RWPE2 (cell line): Measurements from ENCODE around the gene ERGIC1.

Experiments used
- ATAC-seq: fragments of 200-7000 bp; cut with Tn5 transposase; 3 replicates; pipeline ENCODE4 v1.9.1; 2021; ENCODE audit warnings: low read depth
- DNase-seq: peaks from one replicate; pipeline ENCODE4 v3.0.0-alpha.2; 2020; ENCODE audit warnings: low spot score
- H3K27ac ChIP-seq: fragments of 450-650 bp; 2 replicates; pipeline ENCODE4 v1.5.1; 2017; ENCODE audit warnings: mild to moderate bottlenecking; ENCODE audit not compliant: poor library complexity, severe bottlenecking
- H3K27me3 ChIP-seq: fragments of 250-450 bp; sonication (Bioruptor Pico); 2 replicates; pipeline ENCODE4 v1.5.1; 2021; ENCODE audit warnings: mild to moderate bottlenecking, moderate library complexity; ENCODE audit not compliant: insufficient read depth, poor library complexity, severe bottlenecking
- H3K36me3 ChIP-seq: fragments of 250-450 bp; sonication (Bioruptor Pico); 2 replicates; pipeline ENCODE4 v1.5.1; 2020; ENCODE audit warnings: low read depth, mild to moderate bottlenecking, moderate library complexity
- H3K4me1 ChIP-seq: fragments of 250-450 bp; sonication (Bioruptor Pico); 2 replicates; pipeline ENCODE4 v1.5.1; 2021; ENCODE audit warnings: mild to moderate bottlenecking, moderate library complexity; ENCODE audit not compliant: insufficient read depth, poor library complexity, severe bottlenecking
- H3K4me3 ChIP-seq: fragments of 250-450 bp; sonication (Bioruptor Pico); 2 replicates; pipeline ENCODE4 v1.5.1; 2021; ENCODE audit warnings: mild to moderate bottlenecking, moderate library complexity; ENCODE audit not compliant: severe bottlenecking
- H3K9me3 ChIP-seq: fragments of 250-450 bp; sonication (Bioruptor Pico); 2 replicates; pipeline ENCODE4 v1.5.1; 2021; ENCODE audit warnings: mild to moderate bottlenecking, moderate library complexity; ENCODE audit not compliant: severe bottlenecking
- CTCF ChIP-seq: fragments of 450-650 bp; IDR thresholded peaks from one replicate; pipeline ENCODE4 v1.5.1; 2017; ENCODE audit warnings: mild to moderate bottlenecking, moderate library complexity; ENCODE audit not compliant: poor library complexity, severe bottlenecking

ERGIC1 gene

GRCh38 chr5:172929371-172929838 lies 95.4 kb downstream of the ERGIC1 start:
- Histone ChIP-seq H3K27me3 (no peaks in the 10 kb centered on the region), H3K4me1 (peaks cover 20% of the 10 kb centered on the region), H3K27ac (peak overlapping the region; percentile 83), H3K4me3 (no peak overlapping the region), H3K36me3 (peaks cover 71% of the 10 kb centered on the region), H3K9me3 (no peaks in the 10 kb centered on the region)
- no peak for TF ChIP-seq CTCF
- ATAC-seq (no peak), DNase-seq (no peak)

- Histone ChIP-seq H3K27ac (peak overlapping the region; percentile 83), H3K4me3 (no peak overlapping the region), H3K36me3 (peaks cover 74% of the 10 kb centered on the region), H3K9me3 (no peaks in the 10 kb centered on the region), H3K27me3 (no peaks in the 10 kb centered on the region), H3K4me1 (peaks cover 20% of the 10 kb centered on the region)
- no peak for TF ChIP-seq CTCF
- no peak for DNase-seq
- peak; percentile 81 for ATAC-seq
Measured at GRCh38 chr5:172931001-172931536, 97.0 kb downstream of the ERGIC1 start.

- Histone ChIP-seq H3K27ac (peak overlapping the region; percentile 83), H3K4me3 (no peak overlapping the region), H3K36me3 (peaks cover 76% of the 10 kb centered on the region), H3K9me3 (no peaks in the 10 kb centered on the region), H3K27me3 (no peaks in the 10 kb centered on the region), H3K4me1 (peaks cover 20% of the 10 kb centered on the region)
- ATAC-seq (peak; percentile 62), DNase-seq (no peak)
- peak; percentile 99 for TF ChIP-seq CTCF
Measured at GRCh38 chr5:172932313-172933017, 98.4 kb downstream of the ERGIC1 start.

GRCh38 chr5:172933238-172933637 lies 99.2 kb downstream of the ERGIC1 start:
- ATAC-seq (no peak), DNase-seq (no peak)
- H3K36me3 ChIP-seq, result peaks cover 77% of the 10 kb centered on the region
- no peak overlapping the region for H3K27ac ChIP-seq
- H3K4me3 ChIP-seq, result no peak overlapping the region
- H3K9me3 ChIP-seq, result no peaks in the 10 kb centered on the region
- no peak for TF ChIP-seq CTCF
- H3K27me3 ChIP-seq, result no peaks in the 10 kb centered on the region
- peaks cover 20% of the 10 kb centered on the region for H3K4me1 ChIP-seq

GRCh38 chr5:172935096-172935495 lies 101.0 kb downstream of the ERGIC1 start:
- peaks cover 77% of the 10 kb centered on the region for H3K36me3 ChIP-seq
- no peak for TF ChIP-seq CTCF
- H3K27ac ChIP-seq, result no peak overlapping the region

More at GRCh38 chr5:172935096-172935495, 101.0 kb downstream of the ERGIC1 start:
- Histone ChIP-seq H3K9me3 (no peaks in the 10 kb centered on the region), H3K4me3 (no peak overlapping the region), H3K27me3 (no peaks in the 10 kb centered on the region), H3K4me1 (peaks cover 20% of the 10 kb centered on the region)
- DNase-seq (no peak), ATAC-seq (no peak)
